Tibial nerve (tissue), 4 donors: ENCODE measurements around the gene ADAMTS17. TPM values are rescaled to one million over a fixed set of nuclear protein-coding genes. Genes with fewer than 3 reads are reported as not detected.

ENCODE experiments used
- DNase-seq, 2 donors: peaks; one replicate each; pipeline ENCODE4 v3.0.0-alpha.2; 2019; ENCODE audit warnings: low spot score in 2 of 2
- H3K27ac ChIP-seq, 4 donors: fragments of 200-600 bp; sonication (generic) in 3 of 4; one replicate each; pipeline ENCODE4 v1.5.1; 2017 to 2019; ENCODE audit warnings: mild to moderate bottlenecking in 1 of 4
- H3K27me3 ChIP-seq, 2 donors: fragments of 200-600 bp; sonication (generic) in 1 of 2; one replicate each; pipeline versions ENCODE4 v1.5.1 to v1.6.0; 2017 to 2019
- H3K36me3 ChIP-seq, 3 donors: fragments of 200-600 bp; sonication (generic); one replicate each; pipeline ENCODE4 v1.5.1; 2018 to 2019
- H3K4me1 ChIP-seq, 4 donors: fragments of 200-600 bp; sonication (generic) in 3 of 4; one replicate each; pipeline ENCODE4 v1.5.1; 2017 to 2019
- H3K4me3 ChIP-seq, 4 donors: fragments of 200-600 bp; sonication (generic) in 3 of 4; one replicate each; pipeline ENCODE4 v1.5.1; 2017 to 2019; ENCODE audit warnings: mild to moderate bottlenecking in 1 of 4, moderate library complexity in 1 of 4
- H3K9me3 ChIP-seq, 4 donors: fragments of 200-600 bp; sonication (generic) in 3 of 4; one replicate each; pipeline ENCODE4 v1.5.1; 2017 to 2019
- EP300 ChIP-seq, 2 donors: sonication (generic); formaldehyde crosslinking; IDR thresholded peaks; one replicate each; pipeline ENCODE4 v1.6.1; 2017; ENCODE audit warnings: antibody characterized with exemption in 2 of 2, mild to moderate bottlenecking in 1 of 2
- POLR2A ChIP-seq, 2 donors: fragments of 450-650 bp; IDR thresholded peaks; one replicate each; pipeline ENCODE4 v1.6.1; 2017; ENCODE audit warnings: antibody characterized with exemption in 2 of 2, mild to moderate bottlenecking in 2 of 2, moderate library complexity in 2 of 2
- WGBS, 2 donors: methylation state at CpG; one replicate each; pipeline ENCODE4 v1.1.5; 2018; 5-methylcytosine and 5-hydroxymethylcytosine counted together
- total RNA-seq, 4 donors: library from RNA; depleted of rRNA; stranded (reverse); fragments of >200 nt; gene quantifications; one replicate each; pipeline ENCODE4 v1.1.0, GENCODE V29; 2016
- TF ChIP-seq, protein P1 (sequence below), 5 experiments: fragments of 200-600 bp in 3 of 5; fragments of 450-650 bp in 2 of 5; sonication (generic) in 3 of 5; IDR thresholded peaks; one replicate each; pipeline ENCODE4 v1.5.1; 2016 to 2019; ENCODE audit warnings: antibody characterized with exemption in 5 of 5, mild to moderate bottlenecking in 3 of 5, moderate library complexity in 2 of 5

The ADAMTS17 gene
- total RNA-seq, 4 donors from 2014 or later: 0.66 to 5.5 (median 3.7) TPM

DNA sequence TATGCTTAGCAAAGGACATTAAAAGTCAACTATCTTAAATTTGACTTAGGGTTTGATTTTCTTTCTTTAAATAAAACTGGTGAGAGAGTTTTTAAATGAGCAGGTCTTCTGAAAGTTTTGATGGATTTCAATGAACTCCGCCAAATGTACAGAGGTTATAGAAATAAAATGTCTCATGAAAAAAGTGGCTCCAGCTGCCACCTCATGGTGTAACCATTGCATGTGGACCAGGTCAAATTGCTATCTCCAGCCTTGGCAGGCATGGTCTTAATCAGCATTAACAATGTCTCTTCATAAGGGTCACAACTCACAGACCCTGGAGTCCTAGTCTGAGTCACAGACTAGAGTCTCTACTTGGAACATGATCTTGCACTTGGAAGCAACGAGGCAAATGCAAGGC is 182.3 kb downstream of the ADAMTS17 start:
- DNase-seq: no peak
- WGBS, 2 donors: 62 to 70% methylated on average over 2 of the region's 2 CpGs

DNA sequence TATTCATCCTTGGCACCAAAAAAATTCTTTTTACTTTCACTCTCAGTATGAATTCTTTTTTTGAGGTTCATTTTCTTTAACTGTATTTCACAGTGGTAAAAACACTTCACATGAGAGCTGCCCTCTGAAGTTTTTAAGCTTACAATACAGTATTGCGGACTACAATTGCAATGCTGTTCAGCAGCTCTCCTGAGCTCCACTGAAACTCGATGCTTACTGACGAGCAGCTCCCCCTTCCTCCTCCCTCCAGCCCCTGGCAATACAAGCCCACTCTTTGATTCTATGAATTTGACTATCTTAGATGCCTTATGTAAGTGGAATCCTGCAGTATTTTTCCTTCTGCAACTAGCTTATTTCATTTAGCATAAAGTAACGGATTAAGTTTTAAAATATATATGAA is 183.4 kb downstream of the ADAMTS17 start:
- DNase-seq: no peak
- Histone ChIP-seq H3K27ac (no peak overlapping the region), H3K9me3 (no peaks in the 10 kb centered on the region), H3K27me3 (no peaks in the 10 kb centered on the region), H3K36me3 (no peaks in the 10 kb centered on the region), H3K4me3 (no peak overlapping the region), H3K4me1 (no peaks in the 10 kb centered on the region)
- 41 to 45% methylated on average over 4 of the region's 4 CpGs for WGBS, 2 donors
- TF ChIP-seq POLR2A (IDR thresholded peaks at IDR 0.05): no peak
- TF ChIP-seq, protein P1, sequence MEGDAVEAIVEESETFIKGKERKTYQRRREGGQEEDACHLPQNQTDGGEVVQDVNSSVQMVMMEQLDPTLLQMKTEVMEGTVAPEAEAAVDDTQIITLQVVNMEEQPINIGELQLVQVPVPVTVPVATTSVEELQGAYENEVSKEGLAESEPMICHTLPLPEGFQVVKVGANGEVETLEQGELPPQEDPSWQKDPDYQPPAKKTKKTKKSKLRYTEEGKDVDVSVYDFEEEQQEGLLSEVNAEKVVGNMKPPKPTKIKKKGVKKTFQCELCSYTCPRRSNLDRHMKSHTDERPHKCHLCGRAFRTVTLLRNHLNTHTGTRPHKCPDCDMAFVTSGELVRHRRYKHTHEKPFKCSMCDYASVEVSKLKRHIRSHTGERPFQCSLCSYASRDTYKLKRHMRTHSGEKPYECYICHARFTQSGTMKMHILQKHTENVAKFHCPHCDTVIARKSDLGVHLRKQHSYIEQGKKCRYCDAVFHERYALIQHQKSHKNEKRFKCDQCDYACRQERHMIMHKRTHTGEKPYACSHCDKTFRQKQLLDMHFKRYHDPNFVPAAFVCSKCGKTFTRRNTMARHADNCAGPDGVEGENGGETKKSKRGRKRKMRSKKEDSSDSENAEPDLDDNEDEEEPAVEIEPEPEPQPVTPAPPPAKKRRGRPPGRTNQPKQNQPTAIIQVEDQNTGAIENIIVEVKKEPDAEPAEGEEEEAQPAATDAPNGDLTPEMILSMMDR (IDR thresholded peaks at IDR 0.05): no peak
- no peak for TF ChIP-seq EP300 (IDR thresholded peaks at IDR 0.05)

More for the DNA sequence above, 182.3 kb downstream of the ADAMTS17 start:
- Histone ChIP-seq H3K27ac (no peak overlapping the region), H3K27me3 (no peaks in the 10 kb centered on the region), H3K36me3 (no peaks in the 10 kb centered on the region), H3K9me3 (no peaks in the 10 kb centered on the region), H3K4me1 (no peaks in the 10 kb centered on the region), H3K4me3 (no peak overlapping the region)
- TF ChIP-seq POLR2A (IDR thresholded peaks at IDR 0.05) (no peak), EP300 (IDR thresholded peaks at IDR 0.05) (no peak)

DNA sequence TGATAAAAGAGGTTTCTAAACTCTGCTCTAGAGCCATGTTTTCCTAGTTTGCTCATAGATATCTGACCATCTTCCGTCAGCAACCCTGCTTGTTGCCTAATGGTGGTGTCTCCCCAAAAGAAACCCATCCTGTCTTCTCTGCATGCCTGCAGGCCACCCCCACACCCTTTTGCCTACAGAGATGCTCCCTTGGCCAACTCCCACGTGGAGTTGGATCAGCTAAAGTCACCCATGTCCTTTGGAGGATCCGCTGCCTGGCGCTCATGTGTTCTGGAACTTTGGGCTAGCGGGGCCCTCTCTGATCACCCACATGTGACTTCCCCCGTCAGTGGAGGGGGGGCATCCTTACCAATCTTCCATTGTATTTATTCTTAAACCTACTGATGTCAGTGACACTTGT is 185.6 kb downstream of the ADAMTS17 start:
- Histone ChIP-seq H3K9me3 (no peaks in the 10 kb centered on the region), H3K4me1 (no peaks in the 10 kb centered on the region), H3K4me3 (no peak overlapping the region), H3K27me3 (no peaks in the 10 kb centered on the region), H3K36me3 (no peaks in the 10 kb centered on the region), H3K27ac (no peak overlapping the region)
- no peak for DNase-seq
- WGBS, 2 donors: 91 to 94% methylated on average over 6 of the region's 6 CpGs
- TF ChIP-seq EP300 (IDR thresholded peaks at IDR 0.05) (no peak), POLR2A (IDR thresholded peaks at IDR 0.05) (no peak)
- TF ChIP-seq, protein P1 (IDR thresholded peaks at IDR 0.05): no peak

DNA sequence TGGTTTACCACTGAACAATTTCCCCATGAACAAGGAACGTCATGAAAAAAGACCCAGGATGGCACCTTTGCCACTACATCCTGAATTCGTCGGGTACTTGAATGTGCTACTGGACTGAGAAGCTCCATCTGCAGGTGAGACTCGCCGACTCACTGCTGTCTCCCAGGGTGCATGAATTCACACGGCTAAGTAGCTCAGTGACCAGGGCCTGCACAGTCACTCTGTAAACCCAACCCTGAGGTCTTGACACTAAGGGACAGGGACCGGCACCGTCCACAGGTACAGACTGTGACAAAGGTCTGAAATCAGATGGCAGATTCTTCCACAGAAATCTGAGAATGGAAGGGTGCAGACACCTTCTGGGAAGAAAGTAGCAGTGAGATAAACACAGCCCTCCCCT is 187.4 kb downstream of the ADAMTS17 start:
- Histone ChIP-seq H3K9me3 (peaks cover 0 to 3% (median 0%) of the 10 kb centered on the region in 4 donors), H3K36me3 (peaks cover 0 to 8% (median 0%) of the 10 kb centered on the region in 3 donors), H3K27me3 (no peaks in the 10 kb centered on the region), H3K4me1 (no peaks in the 10 kb centered on the region), H3K27ac (no peak overlapping the region), H3K4me3 (no peak overlapping the region)
- TF ChIP-seq, protein P1 (IDR thresholded peaks at IDR 0.05): no peak
- TF ChIP-seq EP300 (IDR thresholded peaks at IDR 0.05) (no peak), POLR2A (IDR thresholded peaks at IDR 0.05) (no peak)
- 84 to 91% methylated on average over 8 of the region's 8 CpGs for WGBS, 2 donors
- no peak for DNase-seq

DNA sequence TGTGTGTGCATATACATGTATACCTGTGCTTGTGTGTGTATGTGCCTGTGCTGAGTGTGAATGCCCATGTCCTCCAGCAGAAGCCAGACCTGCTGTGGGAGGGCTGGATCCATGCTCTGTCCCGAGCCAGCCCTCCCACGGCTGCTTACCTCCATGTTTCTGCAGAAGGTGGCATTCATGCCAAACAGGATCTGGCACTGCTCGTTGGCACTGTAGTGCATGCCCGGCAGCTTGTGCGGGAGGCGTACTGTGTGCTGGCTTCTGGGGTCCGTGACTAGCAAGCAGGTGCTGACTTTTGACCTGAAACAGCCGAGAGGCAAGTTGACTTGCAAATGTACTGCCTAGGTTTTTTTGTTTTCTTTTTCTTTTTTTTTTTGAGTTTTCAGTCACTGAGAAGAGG is 189.3 kb downstream of the ADAMTS17 start:
- WGBS, 2 donors: 75 to 92% methylated on average over 8 of the region's 8 CpGs

More for the DNA sequence above, 189.3 kb downstream of the ADAMTS17 start:
- H3K36me3 ChIP-seq: peaks cover 0 to 15% (median 0%) of the 10 kb centered on the region in 3 donors
- no peak overlapping the region for H3K4me3 ChIP-seq
- TF ChIP-seq EP300 (IDR thresholded peaks at IDR 0.05) (no peak), POLR2A (IDR thresholded peaks at IDR 0.05) (no peak)
- TF ChIP-seq, protein P1 (IDR thresholded peaks at IDR 0.05): no peak
- peaks cover 0 to 22% (median 4%) of the 10 kb centered on the region in 4 donors for H3K9me3 ChIP-seq
- DNase-seq: no peak
- no peak overlapping the region for H3K27ac ChIP-seq
- no peaks in the 10 kb centered on the region for H3K27me3 ChIP-seq
- no peaks in the 10 kb centered on the region for H3K4me1 ChIP-seq
